ENCODE data around the gene LTBR.
A peak's percentile ranks its signal among the peaks of the same experiment; 100 is the strongest.

DNA sequence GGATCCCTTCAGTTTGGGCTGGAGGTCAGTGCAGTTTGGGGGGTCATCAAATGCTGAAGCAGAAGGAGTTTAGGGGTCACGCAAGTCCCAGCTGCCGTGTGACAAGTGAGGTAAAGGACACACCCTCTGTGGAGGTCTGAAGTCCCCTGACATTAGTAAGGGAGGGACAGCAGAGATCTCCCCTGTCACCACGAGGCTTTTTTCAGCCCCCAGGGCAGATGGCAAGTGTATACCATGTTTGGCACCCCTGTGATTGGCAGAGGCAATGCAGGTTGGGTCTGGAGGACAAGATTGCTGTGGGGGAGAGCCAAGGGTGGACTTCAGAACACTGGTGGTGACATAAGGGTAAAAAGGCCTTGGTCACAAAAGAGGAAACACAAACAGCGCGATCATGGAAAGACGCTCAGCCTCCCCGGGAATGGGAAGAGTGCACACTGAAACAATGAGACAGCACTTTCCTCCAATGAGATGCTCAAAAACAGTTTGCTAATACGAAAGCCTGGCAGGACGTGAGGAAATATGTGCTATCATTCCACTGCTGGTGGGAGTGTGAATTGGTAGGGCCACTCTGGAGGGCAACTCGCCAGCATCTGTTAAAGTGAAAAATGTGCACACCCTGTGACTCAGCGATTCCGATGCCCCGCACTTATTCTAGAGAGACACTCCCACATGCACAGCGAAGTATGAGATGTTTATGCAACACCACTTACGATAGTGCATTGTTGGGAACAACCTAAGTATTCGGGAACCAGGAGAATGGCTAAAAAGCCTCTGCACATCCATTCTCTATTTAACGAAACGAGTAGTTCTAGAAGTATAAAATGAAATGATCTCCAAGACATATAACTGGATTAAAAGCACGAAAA is 46.4 kb downstream of the LTBR start:
- TF ChIP-seq, protein P1, sequence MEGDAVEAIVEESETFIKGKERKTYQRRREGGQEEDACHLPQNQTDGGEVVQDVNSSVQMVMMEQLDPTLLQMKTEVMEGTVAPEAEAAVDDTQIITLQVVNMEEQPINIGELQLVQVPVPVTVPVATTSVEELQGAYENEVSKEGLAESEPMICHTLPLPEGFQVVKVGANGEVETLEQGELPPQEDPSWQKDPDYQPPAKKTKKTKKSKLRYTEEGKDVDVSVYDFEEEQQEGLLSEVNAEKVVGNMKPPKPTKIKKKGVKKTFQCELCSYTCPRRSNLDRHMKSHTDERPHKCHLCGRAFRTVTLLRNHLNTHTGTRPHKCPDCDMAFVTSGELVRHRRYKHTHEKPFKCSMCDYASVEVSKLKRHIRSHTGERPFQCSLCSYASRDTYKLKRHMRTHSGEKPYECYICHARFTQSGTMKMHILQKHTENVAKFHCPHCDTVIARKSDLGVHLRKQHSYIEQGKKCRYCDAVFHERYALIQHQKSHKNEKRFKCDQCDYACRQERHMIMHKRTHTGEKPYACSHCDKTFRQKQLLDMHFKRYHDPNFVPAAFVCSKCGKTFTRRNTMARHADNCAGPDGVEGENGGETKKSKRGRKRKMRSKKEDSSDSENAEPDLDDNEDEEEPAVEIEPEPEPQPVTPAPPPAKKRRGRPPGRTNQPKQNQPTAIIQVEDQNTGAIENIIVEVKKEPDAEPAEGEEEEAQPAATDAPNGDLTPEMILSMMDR (IDR thresholded peaks at IDR 0.05; ENCODE audit: low read depth, low read length) = no peak
- TF ChIP-seq POLR2A (IDR thresholded peaks at IDR 0.05; ENCODE audit: extremely low read depth, insufficient read length) (no peak), MYC (IDR thresholded peaks at IDR 0.05; ENCODE audit: low read depth, low read length) (peak; percentile 21)
- TF ChIP-seq, protein P2, sequence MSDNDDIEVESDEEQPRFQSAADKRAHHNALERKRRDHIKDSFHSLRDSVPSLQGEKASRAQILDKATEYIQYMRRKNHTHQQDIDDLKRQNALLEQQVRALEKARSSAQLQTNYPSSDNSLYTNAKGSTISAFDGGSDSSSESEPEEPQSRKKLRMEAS (IDR thresholded peaks at IDR 0.05; ENCODE audit: low read depth, low read length) = peak; percentile 58
